HG02884 (cell line): Measurements from ENCODE around the gene CTNND2.

Experiments used
- ATAC-seq: cut with Tn5 transposase; IDR thresholded peaks from one replicate; pipeline ENCODE4 v1.9.1; 2021; ENCODE audit warnings: mild to moderate bottlenecking, moderate library complexity; ENCODE audit not compliant: unreplicated experiment

Gene CTNND2

GRCh38 chr5:11599499-11599898 is 304.7 kb downstream of the CTNND2 start:
- no peak for ATAC-seq

GRCh38 chr5:11596657-11597071 is 307.6 kb downstream of the CTNND2 start:
- no peak for ATAC-seq

GRCh38 chr5:11596185-11596584 is 308.1 kb downstream of the CTNND2 start:
- ATAC-seq = no peak

- no peak for ATAC-seq
These were observed 309.2 kb downstream of the CTNND2 start for GRCh38 chr5:11595045-11595444.

GRCh38 chr5:11594021-11594420 is 310.2 kb downstream of the CTNND2 start:
- ATAC-seq = no peak

GRCh38 chr5:11590475-11590874 is 313.8 kb downstream of the CTNND2 start:
- ATAC-seq = no peak

GRCh38 chr5:11588803-11589202 is 315.4 kb downstream of the CTNND2 start:
- no peak for ATAC-seq

GRCh38 chr5:11584017-11584416 is 320.2 kb downstream of the CTNND2 start:
- ATAC-seq = no peak

- no peak for ATAC-seq
These were observed 324.9 kb downstream of the CTNND2 start for GRCh38 chr5:11579351-11579750.

- no peak for ATAC-seq
These were observed 329.5 kb downstream of the CTNND2 start for GRCh38 chr5:11574787-11575186.

- no peak for ATAC-seq
These were observed 330.9 kb downstream of the CTNND2 start for GRCh38 chr5:11573140-11573992.

GRCh38 chr5:11564706-11565105 is 339.5 kb downstream of the CTNND2 start:
- ATAC-seq = no peak

GRCh38 chr5:11563822-11564221 is 340.4 kb downstream of the CTNND2 start:
- ATAC-seq = no peak

- ATAC-seq = no peak
These were observed 343.1 kb downstream of the CTNND2 start for GRCh38 chr5:11560915-11561697.

GRCh38 chr5:11557063-11557462 is 347.2 kb downstream of the CTNND2 start:
- ATAC-seq = no peak

GRCh38 chr5:11555171-11555570 is 349.1 kb downstream of the CTNND2 start:
- ATAC-seq = no peak

GRCh38 chr5:11547730-11548129 is 356.5 kb downstream of the CTNND2 start:
- no peak for ATAC-seq

GRCh38 chr5:11547140-11547539 is 357.1 kb downstream of the CTNND2 start:
- no peak for ATAC-seq

- no peak for ATAC-seq
These were observed 364.1 kb downstream of the CTNND2 start for GRCh38 chr5:11540112-11540511.

- ATAC-seq = no peak
These were observed 372.3 kb downstream of the CTNND2 start for GRCh38 chr5:11531811-11532555.

- ATAC-seq = no peak
These were observed 375.5 kb downstream of the CTNND2 start for GRCh38 chr5:11528720-11529119.
